Effector memory CD8-positive, alpha-beta T cell (primary cell): ENCODE measurements around the gene HTR5A.

Source experiments
- ATAC-seq: fragments of 150-1000 bp; cut with Tn5 transposase; replicated peaks from 2 replicates; pipeline ENCODE4 v1.10.0; 2021; ENCODE audit warnings: mild to moderate bottlenecking, moderate library complexity
- DNase-seq, 3 experiments: peaks; one replicate each; pipeline ENCODE4 v3.0.0; 2021
- H3K27ac Mint-ChIP-seq, 2 donors: one replicate each; pipeline ENCODE4 v1.8.0; 2022; ENCODE audit warnings: mild to moderate bottlenecking in 2 of 2, mixed read lengths in 2 of 2, moderate library complexity in 2 of 2
- H3K27me3 Mint-ChIP-seq, 2 donors: one replicate each; pipeline ENCODE4 v1.8.0; 2022; ENCODE audit warnings: mixed read lengths in 2 of 2
- H3K36me3 Mint-ChIP-seq: one replicate; pipeline ENCODE4 v1.8.0; 2022; ENCODE audit warnings: mild to moderate bottlenecking, moderate library complexity, mixed read lengths; ENCODE audit not compliant: insufficient read depth
- H3K4me1 Mint-ChIP-seq, 2 donors: one replicate each; pipeline ENCODE4 v1.8.0; 2022; ENCODE audit warnings: low read depth in 2 of 2, mixed read lengths in 2 of 2
- H3K4me3 Mint-ChIP-seq, 2 donors: one replicate each; pipeline ENCODE4 v1.8.0; 2022; ENCODE audit warnings: mild to moderate bottlenecking in 2 of 2, mixed read lengths in 2 of 2, moderate library complexity in 2 of 2
- H3K9me3 Mint-ChIP-seq, 2 donors: one replicate each; pipeline ENCODE4 v1.8.0; 2022; ENCODE audit warnings: mixed read lengths in 2 of 2

HTR5A gene

DNA sequence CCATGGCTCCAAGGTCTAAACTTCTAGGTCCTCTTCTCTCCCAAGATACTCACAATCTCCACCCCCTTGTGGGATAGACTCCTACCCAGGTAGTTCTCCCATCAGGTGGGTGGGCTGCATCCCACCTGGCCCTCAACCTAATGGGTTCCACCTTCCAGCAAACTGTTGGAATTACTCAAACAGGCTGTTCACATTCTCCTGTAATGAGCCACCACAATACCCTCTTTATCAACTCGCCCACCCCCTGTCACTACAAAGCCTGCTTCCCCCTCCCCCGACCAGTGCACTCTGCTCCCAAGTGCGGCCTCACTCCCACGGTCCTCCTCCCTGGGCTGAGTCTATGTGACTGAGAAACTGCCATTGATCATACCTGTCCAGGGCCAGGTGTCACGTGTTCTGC lies 10.4 kb upstream of the HTR5A start:
- no peak for ATAC-seq
- peaks cover 3% of the 10 kb centered on the region for H3K36me3 Mint-ChIP-seq
- H3K27ac Mint-ChIP-seq, result no peak overlapping the region
- H3K9me3 Mint-ChIP-seq, result no peaks in the 10 kb centered on the region
- DNase-seq, result no peak
- peaks cover 51 to 91% of the 10 kb centered on the region in 2 donors for H3K27me3 Mint-ChIP-seq
- H3K4me1 Mint-ChIP-seq, result no peaks in the 10 kb centered on the region
- no peak overlapping the region for H3K4me3 Mint-ChIP-seq

DNA sequence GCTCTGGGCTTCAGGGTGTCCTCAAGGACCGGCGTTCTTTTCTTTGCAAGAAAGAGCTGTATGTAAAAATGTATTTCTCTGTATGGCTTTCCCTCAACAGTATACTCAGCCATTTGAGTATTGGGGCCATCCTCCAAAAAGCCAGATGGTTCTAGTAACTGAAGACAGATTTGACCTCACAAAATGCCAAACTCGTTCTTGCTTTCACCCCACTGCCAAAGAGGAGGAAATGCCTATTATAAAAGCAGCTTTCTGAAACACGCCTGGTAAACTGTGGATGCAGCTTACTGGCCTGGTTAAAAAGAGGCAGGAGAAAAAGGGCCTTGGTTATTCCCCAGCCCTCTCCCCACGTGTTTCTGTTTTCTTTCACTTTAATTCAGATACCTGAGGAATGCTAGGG lies 7.7 kb upstream of the HTR5A start:
- H3K27me3 Mint-ChIP-seq, result peaks cover 59 to 85% of the 10 kb centered on the region in 2 donors

DNA sequence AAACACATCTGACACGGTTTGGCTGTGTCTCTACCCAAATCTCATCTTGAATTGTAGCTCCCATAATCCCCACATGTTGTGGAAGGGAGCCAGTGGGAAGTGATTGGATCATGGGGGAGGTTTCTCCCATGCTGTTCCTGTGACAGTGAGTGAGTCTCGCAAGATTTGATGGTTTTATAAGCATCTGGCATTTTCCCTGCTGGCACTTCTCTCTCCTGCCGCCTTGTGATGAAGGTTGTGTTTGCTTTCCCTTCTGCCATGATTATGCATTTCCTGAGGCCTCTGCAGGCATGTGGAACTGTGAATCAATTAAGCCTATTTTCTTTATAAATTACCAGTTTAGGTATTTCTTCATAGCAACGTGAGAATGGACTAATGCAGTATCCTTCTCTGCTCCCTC lies 5.9 kb upstream of the HTR5A start:
- H3K9me3 Mint-ChIP-seq, result no peaks in the 10 kb centered on the region
- H3K4me3 Mint-ChIP-seq, result no peak overlapping the region
- H3K27me3 Mint-ChIP-seq, result peaks cover 58 to 79% of the 10 kb centered on the region in 2 donors
- no peak overlapping the region for H3K27ac Mint-ChIP-seq
- H3K36me3 Mint-ChIP-seq, result peaks cover 3% of the 10 kb centered on the region
- no peak for DNase-seq
- H3K4me1 Mint-ChIP-seq, result no peaks in the 10 kb centered on the region
- ATAC-seq, result no peak

More for the DNA sequence above, 7.7 kb upstream of the HTR5A start:
- ATAC-seq (no peak), DNase-seq (no peak)
- H3K27ac Mint-ChIP-seq, result no peak overlapping the region
- H3K4me1 Mint-ChIP-seq, result no peaks in the 10 kb centered on the region
- peaks cover 3% of the 10 kb centered on the region for H3K36me3 Mint-ChIP-seq
- H3K4me3 Mint-ChIP-seq, result no peak overlapping the region
- no peaks in the 10 kb centered on the region for H3K9me3 Mint-ChIP-seq

DNA sequence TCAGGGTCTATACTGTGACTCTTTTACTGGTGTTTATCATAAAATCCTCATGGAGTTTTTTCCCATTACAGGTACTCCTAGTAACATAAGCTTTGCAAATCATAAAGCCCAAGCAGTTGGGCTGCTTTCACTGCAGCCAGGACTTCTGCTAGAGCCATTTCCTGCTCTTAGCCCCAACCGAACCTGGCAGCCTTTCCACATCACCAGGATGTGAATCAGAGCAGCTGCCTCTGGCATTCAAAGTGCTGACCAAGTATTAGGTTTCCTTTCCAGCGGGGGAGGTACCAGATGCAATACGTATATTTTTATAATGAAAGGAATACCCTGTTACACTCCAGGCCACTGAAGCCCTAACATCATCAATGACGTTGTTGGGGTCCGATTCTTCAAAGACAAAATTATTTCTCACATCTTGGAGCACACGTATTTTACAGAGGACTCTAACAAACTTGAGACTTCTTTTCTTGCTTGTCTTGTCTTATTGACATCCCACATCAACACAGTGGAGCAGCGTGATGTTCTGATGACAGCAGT lies 3.6 kb upstream of the HTR5A start:
- H3K27ac Mint-ChIP-seq, result no peak overlapping the region
- no peaks in the 10 kb centered on the region for H3K9me3 Mint-ChIP-seq

DNA sequence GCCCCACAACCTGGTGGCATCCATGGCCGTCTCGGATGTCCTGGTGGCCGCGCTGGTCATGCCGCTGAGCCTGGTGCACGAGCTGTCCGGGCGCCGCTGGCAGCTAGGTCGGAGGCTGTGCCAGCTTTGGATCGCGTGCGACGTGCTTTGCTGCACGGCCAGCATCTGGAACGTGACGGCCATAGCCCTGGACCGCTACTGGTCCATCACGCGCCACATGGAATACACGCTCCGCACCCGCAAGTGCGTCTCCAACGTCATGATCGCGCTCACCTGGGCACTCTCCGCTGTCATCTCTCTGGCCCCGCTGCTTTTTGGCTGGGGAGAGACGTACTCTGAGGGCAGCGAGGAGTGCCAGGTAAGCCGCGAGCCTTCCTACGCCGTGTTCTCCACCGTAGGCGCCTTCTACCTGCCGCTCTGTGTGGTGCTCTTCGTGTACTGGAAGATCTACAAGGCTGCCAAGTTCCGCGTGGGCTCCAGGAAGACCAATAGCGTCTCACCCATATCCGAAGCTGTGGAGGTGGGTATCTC lies 1.1 kb downstream of the HTR5A start:
- H3K27me3 Mint-ChIP-seq, result peaks cover 48 to 62% of the 10 kb centered on the region in 2 donors
- no peak for ATAC-seq

More for the DNA sequence above, 3.6 kb upstream of the HTR5A start:
- no peak overlapping the region for H3K4me3 Mint-ChIP-seq
- DNase-seq (no peak), ATAC-seq (no peak)
- peaks cover 0 to 5% of the 10 kb centered on the region in 2 donors for H3K4me1 Mint-ChIP-seq
- H3K27me3 Mint-ChIP-seq, result peaks cover 45 to 69% of the 10 kb centered on the region in 2 donors
- peaks cover under 1% of the 10 kb centered on the region for H3K36me3 Mint-ChIP-seq

DNA sequence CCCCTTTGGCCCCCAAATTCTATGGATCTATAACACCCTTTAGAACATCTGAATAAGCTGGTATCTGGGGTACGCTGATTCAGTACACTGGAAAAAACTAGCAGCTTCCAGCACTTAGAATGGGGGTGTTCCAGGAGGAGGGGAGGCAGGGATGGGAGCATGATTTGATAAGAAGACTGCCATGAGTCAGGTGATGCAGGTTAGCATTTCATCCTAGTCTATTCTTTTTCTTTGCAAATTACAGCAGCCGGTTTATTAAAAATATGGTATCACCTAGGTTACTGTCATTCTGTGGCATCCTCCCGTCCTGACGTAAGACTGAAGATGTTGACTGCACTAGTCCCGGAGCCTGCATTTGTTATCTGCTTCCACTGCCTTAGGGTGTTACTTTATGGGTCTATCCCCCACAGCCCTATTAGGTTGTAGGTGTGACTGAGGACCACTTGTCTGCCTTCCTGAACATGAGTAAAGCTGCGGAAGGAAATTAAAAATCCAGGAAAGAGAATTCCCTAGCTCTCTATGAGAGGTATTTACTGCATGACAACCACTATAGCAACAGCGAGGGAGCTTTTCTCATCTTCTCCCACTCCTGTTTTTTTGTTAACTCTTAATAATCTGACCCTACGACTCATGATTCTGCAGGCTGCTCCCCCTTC lies 1.9 kb downstream of the HTR5A start:
- H3K36me3 Mint-ChIP-seq, result no peaks in the 10 kb centered on the region
- H3K4me3 Mint-ChIP-seq, result no peak overlapping the region
- DNase-seq (no peak), ATAC-seq (no peak)
- H3K4me1 Mint-ChIP-seq, result peaks cover 0 to 5% of the 10 kb centered on the region in 2 donors
- H3K9me3 Mint-ChIP-seq, result no peaks in the 10 kb centered on the region
- no peak overlapping the region for H3K27ac Mint-ChIP-seq
- peaks cover 46 to 57% of the 10 kb centered on the region in 2 donors for H3K27me3 Mint-ChIP-seq

More for the DNA sequence above, 1.1 kb downstream of the HTR5A start:
- H3K36me3 Mint-ChIP-seq, result no peaks in the 10 kb centered on the region
- no peak for DNase-seq
- no peak overlapping the region for H3K27ac Mint-ChIP-seq
- H3K4me3 Mint-ChIP-seq, result no peak overlapping the region
- H3K9me3 Mint-ChIP-seq, result no peaks in the 10 kb centered on the region
- H3K4me1 Mint-ChIP-seq, result peaks cover 0 to 5% of the 10 kb centered on the region in 2 donors

DNA sequence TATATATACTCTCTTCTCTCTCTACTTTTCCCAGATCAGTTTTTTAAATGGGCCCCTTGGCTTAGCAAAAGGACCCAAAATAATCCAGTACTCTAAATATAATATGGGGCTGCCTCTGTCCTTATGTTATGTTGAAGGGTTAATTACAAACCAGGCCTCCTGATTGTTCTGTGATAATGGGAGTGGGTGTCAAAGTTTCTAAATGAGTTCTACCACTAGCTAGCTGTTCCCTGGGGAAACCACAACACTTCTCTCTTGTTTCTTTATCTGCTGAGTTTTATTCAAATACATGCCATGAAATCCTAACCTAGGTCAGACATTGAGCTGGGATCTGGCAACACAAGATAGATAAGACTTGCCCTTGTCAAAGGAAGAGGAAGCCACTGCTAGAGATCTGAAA lies 3.8 kb downstream of the HTR5A start:
- Mint-ChIP-seq H3K4me1 (peaks cover 0 to 5% of the 10 kb centered on the region in 2 donors), H3K36me3 (no peaks in the 10 kb centered on the region), H3K9me3 (no peaks in the 10 kb centered on the region), H3K27ac (no peak overlapping the region), H3K4me3 (no peak overlapping the region), H3K27me3 (peaks cover 39 to 48% of the 10 kb centered on the region in 2 donors)
- DNase-seq (no peak), ATAC-seq (no peak)

DNA sequence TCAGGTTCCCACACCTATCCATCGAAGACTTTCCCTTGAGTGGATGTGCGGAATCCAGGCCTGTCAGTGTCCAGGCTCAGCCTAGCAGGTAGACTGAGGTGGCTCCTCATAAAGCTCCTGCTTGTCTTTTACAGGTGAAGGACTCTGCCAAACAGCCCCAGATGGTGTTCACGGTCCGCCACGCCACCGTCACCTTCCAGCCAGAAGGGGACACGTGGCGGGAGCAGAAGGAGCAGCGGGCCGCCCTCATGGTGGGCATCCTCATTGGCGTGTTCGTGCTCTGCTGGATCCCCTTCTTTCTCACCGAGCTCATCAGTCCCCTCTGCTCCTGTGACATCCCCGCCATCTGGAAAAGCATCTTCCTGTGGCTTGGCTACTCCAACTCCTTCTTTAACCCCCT lies 13.9 kb downstream of the HTR5A start:
- H3K4me3 Mint-ChIP-seq, result no peak overlapping the region
- H3K36me3 Mint-ChIP-seq, result peaks cover 4% of the 10 kb centered on the region
- no peaks in the 10 kb centered on the region for H3K4me1 Mint-ChIP-seq
- peaks cover 45 to 82% of the 10 kb centered on the region in 2 donors for H3K27me3 Mint-ChIP-seq
- no peaks in the 10 kb centered on the region for H3K9me3 Mint-ChIP-seq
- ATAC-seq, result no peak
- no peak for DNase-seq
- H3K27ac Mint-ChIP-seq, result no peak overlapping the region

DNA sequence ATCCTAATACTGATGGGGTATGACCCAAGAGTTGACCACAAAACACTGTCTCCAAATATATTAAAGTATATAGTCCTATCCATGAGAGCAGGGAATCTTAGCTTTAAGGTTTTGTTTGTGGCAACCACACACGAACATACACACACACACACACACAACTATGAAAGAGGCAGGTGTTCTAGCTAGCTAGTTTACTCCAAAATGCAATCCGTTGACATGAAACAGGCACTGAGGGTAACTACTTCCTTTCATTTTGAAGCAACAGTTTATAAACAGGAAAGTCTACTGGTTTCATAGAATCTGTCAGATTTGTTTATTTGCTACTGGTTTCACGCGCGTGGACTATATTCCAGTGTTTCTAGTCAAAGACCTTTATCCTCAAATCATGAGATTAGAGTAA lies 14.8 kb downstream of the HTR5A start:
- no peaks in the 10 kb centered on the region for H3K4me1 Mint-ChIP-seq
- H3K36me3 Mint-ChIP-seq, result peaks cover 4% of the 10 kb centered on the region
- H3K27me3 Mint-ChIP-seq, result peaks cover 45 to 89% of the 10 kb centered on the region in 2 donors
- ATAC-seq, result no peak
- H3K4me3 Mint-ChIP-seq, result no peak overlapping the region
- no peaks in the 10 kb centered on the region for H3K9me3 Mint-ChIP-seq
- DNase-seq, result no peak
- no peak overlapping the region for H3K27ac Mint-ChIP-seq

DNA sequence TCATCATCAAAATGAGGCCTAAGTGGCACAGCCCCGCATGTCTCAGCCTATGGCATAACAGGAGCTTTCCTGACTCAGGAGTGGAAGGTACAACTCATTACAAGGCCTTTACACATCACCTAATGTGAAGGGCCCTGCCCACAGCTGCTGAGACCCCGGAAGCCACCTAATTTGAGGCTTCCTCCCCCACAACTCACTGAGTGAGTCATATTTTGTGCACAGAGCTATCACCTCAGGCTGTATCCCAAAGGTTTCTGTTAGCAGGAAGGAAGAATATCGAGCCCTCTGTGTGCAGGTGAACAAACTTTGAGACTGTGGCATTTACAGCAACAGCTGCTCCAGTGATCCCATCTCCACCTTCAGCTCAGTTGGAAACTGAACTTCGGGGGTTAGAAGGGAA lies 20.6 kb downstream of the HTR5A start:
- Mint-ChIP-seq H3K9me3 (no peaks in the 10 kb centered on the region), H3K27ac (no peak overlapping the region), H3K4me3 (no peak overlapping the region), H3K4me1 (no peaks in the 10 kb centered on the region), H3K36me3 (no peaks in the 10 kb centered on the region), H3K27me3 (peaks cover 20 to 80% of the 10 kb centered on the region in 2 donors)
- no peak for DNase-seq
- no peak for ATAC-seq

DNA sequence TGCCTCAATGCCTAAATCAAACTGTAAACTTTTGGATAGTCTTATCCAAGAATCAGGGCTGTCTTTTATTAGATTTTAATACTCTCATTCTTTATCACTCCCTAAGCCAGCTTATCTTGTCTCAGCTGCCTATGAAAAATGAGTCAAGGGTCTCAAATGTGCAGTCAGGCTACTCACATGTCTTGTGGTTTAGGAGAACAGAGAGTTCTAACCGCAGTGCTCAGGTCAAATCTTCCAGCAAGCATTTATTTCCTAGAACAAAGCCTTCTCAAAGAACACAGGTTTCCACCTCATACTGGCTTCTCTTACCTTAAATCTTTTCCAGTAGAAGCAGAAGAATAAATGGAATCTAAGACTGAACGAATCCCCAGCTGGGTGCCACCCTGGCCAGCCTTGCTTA lies 23.5 kb downstream of the HTR5A start:
- H3K9me3 Mint-ChIP-seq, result no peaks in the 10 kb centered on the region

DNA sequence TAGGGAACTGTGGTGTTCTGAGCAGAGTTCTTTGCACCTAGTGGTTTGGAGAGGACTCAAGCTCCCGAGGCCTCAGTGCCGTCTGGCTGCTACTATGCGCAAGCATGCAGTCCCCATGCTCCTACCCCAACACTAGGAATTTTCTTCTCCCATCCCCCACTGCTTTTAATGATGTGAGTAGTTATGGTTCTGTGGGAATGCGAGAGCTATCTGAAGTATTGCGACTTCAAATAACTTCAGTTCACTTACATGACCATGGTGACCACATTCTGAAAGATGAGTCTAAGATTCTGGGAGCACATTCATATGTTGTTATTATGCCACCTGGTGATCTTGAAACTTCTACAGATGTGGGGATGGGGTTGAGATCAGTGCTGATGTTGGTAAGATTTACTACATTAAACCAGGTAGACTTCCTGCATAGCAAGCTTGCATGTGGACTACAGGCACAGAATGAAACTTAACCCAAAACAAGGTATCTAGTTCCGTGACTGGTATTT lies 24.6 kb downstream of the HTR5A start:
- H3K27ac Mint-ChIP-seq, result no peak overlapping the region

More for the DNA sequence above, 23.5 kb downstream of the HTR5A start:
- peaks cover 20 to 80% of the 10 kb centered on the region in 2 donors for H3K27me3 Mint-ChIP-seq
- no peaks in the 10 kb centered on the region for H3K36me3 Mint-ChIP-seq
- DNase-seq (no peak), ATAC-seq (no peak)
- no peak overlapping the region for H3K27ac Mint-ChIP-seq
- H3K4me3 Mint-ChIP-seq, result no peak overlapping the region
- no peaks in the 10 kb centered on the region for H3K4me1 Mint-ChIP-seq

DNA sequence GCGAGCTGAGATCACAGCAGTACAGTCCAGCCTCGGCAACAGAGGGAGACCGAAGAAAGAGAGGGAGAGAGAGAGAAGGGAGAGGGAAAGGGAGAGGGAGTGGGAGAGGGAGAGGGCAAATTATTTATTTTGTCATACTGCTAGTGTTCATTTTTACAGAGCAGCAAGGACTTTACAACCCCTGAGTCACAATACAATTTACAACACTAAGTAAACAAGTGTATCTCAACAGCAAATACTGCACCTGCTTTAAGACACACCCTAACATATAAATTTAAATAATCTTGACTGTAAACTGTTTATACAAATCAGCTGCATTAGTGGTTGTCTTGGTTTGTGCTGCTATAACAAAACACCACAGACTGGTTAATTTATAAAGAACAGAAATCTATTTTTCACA lies 27.2 kb downstream of the HTR5A start:
- DNase-seq (no peak), ATAC-seq (no peak)
- H3K27ac Mint-ChIP-seq, result no peak overlapping the region
- H3K4me1 Mint-ChIP-seq, result no peaks in the 10 kb centered on the region
- H3K27me3 Mint-ChIP-seq, result peaks cover 27 to 64% of the 10 kb centered on the region in 2 donors
- no peak overlapping the region for H3K4me3 Mint-ChIP-seq
- H3K36me3 Mint-ChIP-seq, result no peaks in the 10 kb centered on the region
- H3K9me3 Mint-ChIP-seq, result no peaks in the 10 kb centered on the region

More for the DNA sequence above, 24.6 kb downstream of the HTR5A start:
- DNase-seq (no peak), ATAC-seq (no peak)
- no peaks in the 10 kb centered on the region for H3K4me1 Mint-ChIP-seq
- no peak overlapping the region for H3K4me3 Mint-ChIP-seq
- H3K9me3 Mint-ChIP-seq, result no peaks in the 10 kb centered on the region
- H3K36me3 Mint-ChIP-seq, result no peaks in the 10 kb centered on the region
- H3K27me3 Mint-ChIP-seq, result peaks cover 27 to 75% of the 10 kb centered on the region in 2 donors

DNA sequence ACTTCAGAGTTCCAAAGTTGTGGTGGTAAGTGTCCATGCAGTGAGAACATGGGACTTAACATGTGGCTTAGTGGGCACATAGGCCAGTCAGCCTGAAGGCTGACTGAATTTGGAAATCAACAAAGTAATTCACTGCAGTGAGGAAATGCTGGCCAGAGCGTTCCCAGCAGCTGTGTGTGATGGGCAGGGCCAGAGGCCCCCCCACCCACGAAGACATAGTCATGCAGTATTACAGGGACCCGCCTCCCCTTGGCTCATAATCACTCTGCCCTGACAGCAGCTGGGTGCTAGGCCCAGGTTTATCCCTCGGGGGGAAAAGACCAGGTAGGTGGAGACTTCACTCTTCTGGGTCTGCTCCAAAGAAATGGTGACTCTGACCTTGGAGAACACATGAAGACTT lies 33.7 kb downstream of the HTR5A start:
- H3K9me3 Mint-ChIP-seq, result no peaks in the 10 kb centered on the region
- H3K27ac Mint-ChIP-seq, result no peak overlapping the region
- no peaks in the 10 kb centered on the region for H3K4me1 Mint-ChIP-seq

More for the DNA sequence above, 33.7 kb downstream of the HTR5A start:
- Mint-ChIP-seq H3K27me3 (peaks cover 24 to 50% of the 10 kb centered on the region in 2 donors), H3K4me3 (no peak overlapping the region), H3K36me3 (no peaks in the 10 kb centered on the region)
- no peak for ATAC-seq
- DNase-seq, result no peak
